GM10248 (cell line): ENCODE measurements around the gene EFCC1.

Experiments
- CTCF ChIA-PET: fragments of 300-600 bp; sonication (Branson Sonifier 250); formaldehyde crosslinking; extraction: SDS; loops from one replicate; lab custom pipeline; 2021; ENCODE audit warnings: antibody characterized with exemption; lab: Yijun Ruan, JAX
- POLR2A ChIA-PET: fragments of 350-650 bp; sonication (Branson Sonifier 250); formaldehyde crosslinking; extraction: SDS; loops from one replicate; lab custom pipeline; 2020; ENCODE audit warnings: antibody characterized with exemption; lab: Yijun Ruan, JAX
- DNase-seq: peaks from one replicate; pipeline ENCODE4 v3.0.0; 2012; ENCODE audit errors: extremely low spot score
- TF ChIP-seq, protein P1 (sequence below): IDR thresholded peaks from 2 replicates; pipeline ENCODE4 v1.5.1; 2012; ENCODE audit warnings: mild to moderate bottlenecking, low read depth; ENCODE audit errors: extremely low read depth, missing control alignments, control extremely low read depth

The EFCC1 gene

DNA sequence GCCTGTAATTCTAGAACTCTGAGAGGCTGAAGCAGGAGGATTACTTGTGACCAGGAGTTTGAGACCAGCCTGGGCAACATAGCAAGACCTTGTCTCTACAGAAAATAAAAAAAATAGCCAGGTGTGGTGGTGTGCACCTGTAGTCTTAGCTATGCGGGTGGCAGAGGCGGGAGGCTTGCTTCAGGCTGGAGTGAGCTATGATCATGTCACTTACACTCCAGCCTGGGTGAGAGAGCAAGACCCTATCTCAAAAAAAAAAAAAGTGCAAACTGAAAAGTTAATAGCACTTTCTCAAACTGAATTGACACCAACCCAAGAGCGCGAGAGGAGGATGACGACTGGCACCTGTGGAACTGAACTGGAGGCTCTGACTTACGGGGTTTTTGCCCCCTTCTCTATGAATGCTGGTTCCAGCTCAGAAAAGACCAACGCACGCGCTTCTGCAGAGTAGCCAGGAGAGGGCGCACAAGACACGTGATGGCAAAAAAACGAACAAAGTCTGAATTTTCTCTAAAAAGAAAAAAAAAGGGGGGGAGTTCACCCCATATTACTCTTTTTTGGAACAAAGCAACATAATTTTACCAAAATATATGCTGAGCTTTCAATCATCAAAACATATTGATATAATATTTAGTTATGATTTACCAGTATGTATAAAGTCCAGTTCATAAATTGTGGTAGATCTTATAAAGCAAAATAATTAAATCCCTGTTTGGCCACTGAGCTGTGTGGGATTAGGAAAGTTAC is 30.9 kb upstream of the EFCC1 start:
- TF ChIP-seq, protein P1, sequence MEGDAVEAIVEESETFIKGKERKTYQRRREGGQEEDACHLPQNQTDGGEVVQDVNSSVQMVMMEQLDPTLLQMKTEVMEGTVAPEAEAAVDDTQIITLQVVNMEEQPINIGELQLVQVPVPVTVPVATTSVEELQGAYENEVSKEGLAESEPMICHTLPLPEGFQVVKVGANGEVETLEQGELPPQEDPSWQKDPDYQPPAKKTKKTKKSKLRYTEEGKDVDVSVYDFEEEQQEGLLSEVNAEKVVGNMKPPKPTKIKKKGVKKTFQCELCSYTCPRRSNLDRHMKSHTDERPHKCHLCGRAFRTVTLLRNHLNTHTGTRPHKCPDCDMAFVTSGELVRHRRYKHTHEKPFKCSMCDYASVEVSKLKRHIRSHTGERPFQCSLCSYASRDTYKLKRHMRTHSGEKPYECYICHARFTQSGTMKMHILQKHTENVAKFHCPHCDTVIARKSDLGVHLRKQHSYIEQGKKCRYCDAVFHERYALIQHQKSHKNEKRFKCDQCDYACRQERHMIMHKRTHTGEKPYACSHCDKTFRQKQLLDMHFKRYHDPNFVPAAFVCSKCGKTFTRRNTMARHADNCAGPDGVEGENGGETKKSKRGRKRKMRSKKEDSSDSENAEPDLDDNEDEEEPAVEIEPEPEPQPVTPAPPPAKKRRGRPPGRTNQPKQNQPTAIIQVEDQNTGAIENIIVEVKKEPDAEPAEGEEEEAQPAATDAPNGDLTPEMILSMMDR, result peak; percentile 95
- POLR2A ChIA-PET, result interaction anchor here (1.0 kb wide), 1 partner anchor 346 kb away, joined by 4 read pairs; a partner anchor contains a TSS
- DNase-seq, result peak; percentile 68
- CTCF ChIA-PET, result interaction anchor here (0.6 to 5.9 kb wide), 71 partner anchors 8 to 520 kb away, joined by 3 to 108 read pairs (median 4); partner anchors contain the start of genes CFAP92 and COPG1

DNA sequence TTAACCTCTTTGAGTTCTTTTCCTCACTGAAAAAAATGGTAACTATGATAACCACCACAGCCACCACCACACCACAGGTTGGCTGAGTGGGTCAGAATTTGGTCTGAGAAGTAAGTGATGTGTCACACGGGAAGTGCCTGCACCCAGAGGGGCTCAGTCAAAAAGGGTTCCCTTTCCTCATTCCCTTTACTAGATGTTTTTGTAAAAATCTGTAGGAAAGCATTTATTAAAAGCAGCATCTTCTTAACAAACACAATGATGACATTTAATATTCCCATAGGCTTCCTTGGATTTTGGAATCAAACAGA is 30.4 kb upstream of the EFCC1 start:
- TF ChIP-seq, protein P1, result no peak

DNA sequence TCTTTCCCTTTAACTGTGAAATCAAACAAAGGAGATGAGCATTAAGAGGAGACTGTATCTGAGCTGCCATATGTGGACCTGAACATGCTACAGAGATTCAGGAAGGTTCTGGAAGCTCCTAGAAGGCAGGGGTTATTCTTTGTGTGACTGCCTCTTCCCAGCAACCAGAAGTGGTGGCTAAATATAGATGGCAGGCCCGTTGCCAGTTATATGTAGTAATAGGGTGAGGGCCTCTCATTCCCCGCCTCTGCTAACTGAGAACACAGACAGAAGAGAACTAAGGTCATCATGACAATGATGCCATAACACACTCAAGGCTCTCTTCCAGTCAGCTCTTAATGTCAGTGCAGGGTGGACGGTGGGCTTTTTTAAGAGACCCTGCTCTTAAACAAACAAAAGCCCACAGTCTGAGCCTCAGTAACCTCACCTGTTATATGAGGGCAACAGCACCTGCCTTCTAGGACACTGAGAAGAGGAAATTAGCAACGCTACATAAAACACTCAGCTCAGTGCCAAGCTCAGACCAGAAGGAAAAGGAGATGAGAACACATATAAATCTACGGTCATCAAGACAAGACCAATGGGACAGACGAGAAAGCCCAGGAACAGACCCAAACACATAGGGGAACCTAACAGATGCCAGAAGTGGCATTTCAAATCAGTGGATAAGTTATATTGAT is 29.5 kb upstream of the EFCC1 start:
- ChIA-PET CTCF (interaction anchor here (0.9 to 5.9 kb wide), 32 partner anchors 10 to 412 kb away, joined by 3 to 108 read pairs (median 6); partner anchors contain the start of genes CFAP92 and COPG1), POLR2A (no interaction called here)
- TF ChIP-seq, protein P1, result no peak
- no peak for DNase-seq

More for the DNA sequence above, 30.4 kb upstream of the EFCC1 start:
- DNase-seq, result no peak
- POLR2A ChIA-PET, result interaction anchor here (1.0 kb wide), 1 partner anchor 345 kb away, joined by 4 read pairs; a partner anchor contains a TSS
- CTCF ChIA-PET, result interaction anchor here (0.8 to 5.9 kb wide), 56 partner anchors 11 to 413 kb away, joined by 3 to 108 read pairs (median 5); partner anchors contain the start of genes CFAP92 and COPG1

DNA sequence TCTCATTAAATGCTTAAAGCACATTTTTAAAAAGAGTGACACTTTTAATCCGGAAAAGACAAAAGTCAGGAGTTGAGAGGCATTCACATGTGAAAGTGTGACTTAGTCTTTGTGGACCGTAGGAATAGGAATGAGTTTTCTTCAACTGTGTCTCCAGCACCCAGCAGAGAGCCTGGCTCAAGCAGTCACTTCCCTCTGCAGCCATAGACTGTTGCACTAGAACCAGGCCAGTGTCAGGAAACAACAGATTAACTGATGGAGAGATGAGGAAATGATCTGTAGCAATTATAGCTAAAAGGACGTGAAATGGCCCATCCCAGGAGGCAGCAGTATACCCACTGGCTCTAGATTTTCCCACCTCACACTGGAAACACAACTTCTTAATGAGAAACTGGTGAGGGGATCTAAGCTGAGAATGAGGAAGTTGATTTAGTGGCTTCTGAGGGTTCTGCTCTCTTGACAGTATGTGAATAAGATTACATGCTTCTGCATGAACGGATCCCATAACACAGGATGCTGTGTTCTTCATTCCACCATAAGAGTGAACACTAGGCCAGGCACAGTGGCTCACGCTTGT is 27.0 kb upstream of the EFCC1 start:
- TF ChIP-seq, protein P1, result no peak
- no peak for DNase-seq
- ChIA-PET POLR2A (no interaction called here), CTCF (interaction anchor here (1.2 kb wide), 1 partner anchor 15 kb away, joined by 3 read pairs; no protein-coding TSS in a partner anchor)

DNA sequence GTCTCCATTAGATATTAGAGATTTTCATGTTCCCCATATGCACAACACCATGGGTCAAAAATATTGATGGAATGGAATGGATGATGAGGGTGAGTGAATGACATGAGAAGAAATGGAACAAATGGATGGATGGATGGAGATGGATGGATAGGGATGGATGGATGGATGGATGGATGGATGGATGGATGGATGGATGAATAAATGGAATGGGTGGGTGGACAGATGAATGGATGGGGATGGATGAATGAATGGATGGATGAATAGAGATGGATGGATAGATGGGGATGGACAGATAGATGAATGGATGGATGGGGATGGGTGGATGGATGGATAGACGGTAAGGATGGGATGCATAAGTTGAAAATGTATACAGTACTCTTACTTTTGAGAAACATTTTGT is 25.8 kb upstream of the EFCC1 start:
- ChIA-PET POLR2A (no interaction called here), CTCF (no interaction called here)
- TF ChIP-seq, protein P1, result no peak
- DNase-seq, result no peak
